NCI-H146 treated with DMSO at 0.1 percent for 48 hours (cell line): Measurements from ENCODE around the gene DOCK8.
A peak's percentile ranks its signal among the peaks of the same experiment; 100 is the strongest.
"Not testable (repeated sequence)": the region's sequence is repeated elsewhere in the genome, so short reads cannot be mapped to it uniquely, and the experiment has no call there.

Experiments used
- DNase-seq: peaks from one replicate; lab custom pipeline; 2025; ENCODE audit not compliant: unreplicated experiment; lab: John Stamatoyannopoulos, UW

DOCK8 gene

DNA sequence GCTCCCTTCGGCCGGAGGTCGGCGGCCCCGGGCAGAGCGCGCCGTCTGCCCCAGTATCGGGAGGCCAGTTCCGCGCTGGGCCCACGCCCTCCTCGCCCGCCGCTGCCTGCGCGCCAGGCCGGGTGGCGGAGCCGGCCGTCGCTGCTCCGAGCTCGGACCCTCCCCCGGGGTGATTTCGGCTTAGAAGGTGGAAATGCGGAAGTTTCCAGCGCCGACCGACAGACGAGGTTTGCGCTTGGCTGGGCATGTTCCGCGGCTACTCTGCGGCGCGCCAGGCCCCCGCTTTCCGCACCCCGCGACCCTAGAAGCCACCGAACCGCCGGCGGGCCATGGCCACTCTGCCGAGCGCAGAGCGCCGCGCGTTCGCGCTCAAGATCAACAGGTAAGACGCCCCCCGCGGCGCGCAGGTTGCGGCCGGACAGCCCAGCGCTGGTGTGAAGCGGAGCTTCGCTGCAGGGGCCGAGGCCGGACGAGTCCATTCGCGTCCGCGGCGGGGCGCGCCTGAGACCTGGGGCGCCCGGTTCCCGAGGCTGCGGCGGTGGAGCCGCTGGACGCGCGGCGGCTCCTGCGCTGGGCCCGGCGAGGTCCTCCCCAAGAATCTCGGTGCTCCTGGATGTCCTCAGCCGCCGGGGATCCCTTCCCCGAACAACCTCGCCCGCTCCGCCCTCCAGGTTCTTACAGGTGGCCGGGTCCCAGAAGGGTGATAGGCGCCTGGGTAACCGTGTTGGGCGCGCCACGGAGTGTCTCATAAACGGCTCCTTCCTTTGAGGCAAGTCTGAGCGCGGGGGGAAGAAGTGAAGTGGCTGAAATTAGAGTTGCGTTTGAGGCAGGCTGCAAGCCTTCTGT is at the start of gene DOCK8:
TSS of gene DOCK8 (plus strand) at position 218 of the 846 bp plus-strand sequence. CDS start at position 330, 112 bp downstream.
- peak; percentile 22 for DNase-seq

DNA sequence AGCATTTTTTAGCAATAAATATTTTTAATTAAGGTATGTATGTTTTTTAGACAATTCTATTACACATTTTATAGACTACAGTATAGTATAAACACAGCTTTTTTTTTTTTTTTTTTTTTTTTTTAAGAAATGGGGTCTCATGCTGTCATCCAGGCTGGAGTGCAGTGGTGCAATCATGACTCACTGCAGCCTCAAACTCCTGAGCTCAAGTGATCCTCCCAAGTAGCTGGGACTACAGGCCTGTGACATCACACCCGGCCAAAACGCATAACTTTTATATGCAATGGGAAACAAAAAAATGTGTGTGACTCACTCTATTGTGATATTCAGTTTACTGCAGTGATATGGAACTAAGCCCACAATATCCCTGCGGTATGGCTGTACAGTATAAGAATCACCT is 44.9 kb upstream of the DOCK8 start:
- DNase-seq = not testable (repeated sequence)

DNA sequence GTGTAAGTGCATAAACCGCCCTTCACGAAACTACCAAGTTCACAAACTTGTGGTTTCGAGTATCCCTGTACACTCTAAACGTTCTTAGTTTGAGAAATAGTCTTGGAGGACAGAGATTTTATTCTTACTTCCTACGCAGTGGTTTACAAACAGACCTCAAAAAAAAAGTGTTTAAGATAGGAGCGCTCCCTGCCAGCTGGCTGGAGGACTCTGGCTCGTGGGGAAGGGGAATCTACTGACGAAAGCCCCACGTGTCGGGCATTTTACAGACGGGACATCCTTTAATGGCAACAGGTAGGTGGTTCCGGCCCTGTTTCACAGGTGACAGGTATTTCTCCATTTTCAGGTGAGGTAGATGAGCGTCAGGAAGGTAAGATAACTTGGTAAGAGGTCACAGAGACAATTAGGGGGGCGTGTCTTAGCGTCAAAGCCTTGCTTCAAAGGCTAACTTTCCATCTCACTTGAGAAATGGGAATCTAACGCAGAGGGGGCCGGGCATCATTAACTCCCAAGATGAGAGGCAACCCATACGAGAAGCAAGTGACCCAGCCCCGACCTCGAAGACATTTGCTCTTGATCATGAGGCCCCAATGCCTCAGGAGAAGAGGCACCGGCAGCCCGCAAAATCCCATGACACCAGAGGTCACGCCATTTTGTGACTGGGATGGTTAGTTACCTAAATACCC is 36.4 kb upstream of the DOCK8 start:
- DNase-seq = not testable (repeated sequence)

DNA sequence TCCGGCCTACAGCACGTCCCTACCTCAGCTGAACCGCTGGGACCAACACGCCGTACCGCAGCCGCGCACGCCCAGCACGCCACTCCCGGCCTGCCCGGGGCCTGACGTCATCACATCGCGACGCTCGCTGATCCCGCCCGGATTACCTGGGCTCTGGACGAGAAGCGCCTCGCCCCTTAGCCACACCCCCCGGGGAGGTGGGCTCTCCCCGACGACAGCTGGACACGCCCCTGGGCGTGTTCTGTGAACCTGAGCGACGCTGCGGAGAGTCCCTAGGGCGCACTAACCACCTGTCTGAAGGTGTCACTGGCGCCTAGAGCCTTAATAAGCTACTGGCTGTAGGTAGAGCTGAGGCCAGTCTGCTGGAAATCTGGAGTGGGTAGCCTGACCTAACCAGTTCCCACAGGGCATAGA is 35.7 kb upstream of the DOCK8 start, which contains the start of gene ZNG1A:
TSS of gene ZNG1A (minus strand) at position 87 of the 414 bp plus-strand sequence. CDS start 87 bp downstream, outside the sequence.
- DNase-seq = not testable (repeated sequence)

DNA sequence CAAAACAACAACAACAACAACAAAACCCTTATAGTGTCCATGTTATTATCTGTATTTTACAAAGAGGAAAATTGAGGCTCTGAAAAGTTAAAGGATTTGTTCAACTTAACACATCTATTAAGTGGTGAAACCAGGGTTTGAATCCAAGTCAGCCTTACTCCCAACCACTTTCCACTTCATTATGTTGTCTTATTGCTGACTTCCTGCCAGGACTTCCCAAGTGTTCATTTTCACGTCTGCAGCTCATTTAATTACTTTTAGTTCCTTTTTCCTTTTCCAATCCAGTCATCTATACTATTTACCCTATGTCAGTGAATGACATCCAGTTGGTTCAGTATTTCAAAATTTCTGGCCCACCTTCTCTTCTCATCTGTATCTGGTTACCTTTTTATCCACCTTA is 15.1 kb upstream of the DOCK8 start:
- DNase-seq = not testable (repeated sequence)

DNA sequence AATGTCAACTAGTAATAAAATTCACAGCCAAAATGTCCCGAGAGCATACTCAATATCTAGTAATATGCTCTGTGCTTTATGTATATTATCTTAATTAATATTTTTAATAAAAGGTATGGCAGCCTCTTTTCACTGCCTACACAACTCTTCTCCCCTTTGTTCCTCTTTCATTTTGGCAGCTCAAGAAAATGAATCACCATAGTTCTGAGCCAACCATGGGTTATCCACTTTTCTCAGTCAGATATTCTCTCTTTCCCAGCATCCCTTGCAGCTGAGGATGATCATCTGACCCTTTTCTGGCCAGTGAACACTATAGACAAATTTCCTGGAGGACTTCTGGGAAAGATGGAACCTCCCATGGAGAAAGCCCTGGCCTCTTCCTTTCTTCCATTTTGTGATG is 8.2 kb upstream of the DOCK8 start:
- DNase-seq = no peak

DNA sequence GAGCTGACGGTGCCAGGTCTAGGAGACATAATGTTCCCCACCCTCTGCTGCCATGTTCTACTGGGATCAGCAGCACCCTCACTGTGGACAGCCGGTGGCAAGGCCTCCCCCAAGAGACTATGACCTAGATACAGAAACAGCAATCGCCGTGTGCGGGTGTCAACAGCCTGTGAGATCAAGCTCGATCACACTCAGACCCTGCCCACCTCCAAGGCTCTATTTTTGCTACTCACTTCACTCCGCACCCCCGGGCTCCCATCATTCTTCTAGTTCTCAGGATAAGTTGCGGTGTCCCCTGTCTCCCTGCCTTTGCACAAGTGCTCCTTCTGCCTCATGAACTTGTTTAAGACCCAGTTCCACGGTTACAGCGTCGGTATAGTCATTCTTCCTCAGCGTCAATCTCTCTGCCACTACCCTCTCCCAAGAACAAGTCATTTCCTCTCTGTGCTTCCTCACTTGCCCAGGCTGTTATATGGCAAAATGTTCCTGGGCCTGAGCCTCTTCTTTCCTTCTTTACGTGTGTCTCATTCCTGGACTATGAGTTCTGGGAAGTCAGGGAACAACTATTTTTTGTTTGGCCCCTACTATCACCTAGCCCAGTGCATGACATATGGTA is 5.4 kb upstream of the DOCK8 start:
- DNase-seq = no peak

DNA sequence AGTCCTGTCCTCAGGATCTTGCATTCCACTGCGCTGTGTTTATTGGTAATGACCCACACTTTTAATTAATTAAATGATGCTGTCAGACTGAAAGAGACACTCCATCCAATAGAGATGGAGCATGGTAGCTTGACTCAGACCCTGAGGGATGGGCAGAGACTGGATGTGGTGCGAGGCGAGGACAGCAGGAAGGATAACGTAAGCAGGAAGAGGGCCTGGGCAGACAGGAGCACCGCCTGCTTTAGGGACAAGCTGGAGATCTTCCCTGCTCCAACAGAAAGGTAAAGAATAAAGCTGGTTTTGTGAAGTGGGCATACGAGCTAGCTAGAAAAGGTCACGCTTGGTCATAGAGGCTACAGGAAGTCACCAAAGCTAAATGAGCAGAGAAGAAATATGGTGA is 3.6 kb upstream of the DOCK8 start:
- no peak for DNase-seq

DNA sequence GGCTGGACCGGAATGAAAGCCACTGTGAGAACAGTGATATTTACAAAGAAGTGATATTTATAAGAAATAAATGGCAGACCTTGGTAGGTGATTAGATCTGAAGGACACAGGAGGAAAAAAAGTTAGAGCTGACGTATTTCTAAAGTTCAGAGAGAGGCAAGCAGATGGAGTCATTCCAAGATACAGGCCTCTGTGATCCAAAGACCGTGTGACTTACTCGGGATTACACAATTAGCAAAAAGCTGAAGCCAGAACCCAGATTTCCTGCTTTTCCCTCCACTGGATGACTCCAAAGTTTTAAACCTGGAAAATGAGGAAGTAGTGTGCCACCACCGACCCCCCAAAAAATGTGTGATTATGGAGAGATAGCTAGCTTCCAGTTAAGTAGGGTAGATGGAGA is 3.1 kb upstream of the DOCK8 start:
- DNase-seq = no peak

DNA sequence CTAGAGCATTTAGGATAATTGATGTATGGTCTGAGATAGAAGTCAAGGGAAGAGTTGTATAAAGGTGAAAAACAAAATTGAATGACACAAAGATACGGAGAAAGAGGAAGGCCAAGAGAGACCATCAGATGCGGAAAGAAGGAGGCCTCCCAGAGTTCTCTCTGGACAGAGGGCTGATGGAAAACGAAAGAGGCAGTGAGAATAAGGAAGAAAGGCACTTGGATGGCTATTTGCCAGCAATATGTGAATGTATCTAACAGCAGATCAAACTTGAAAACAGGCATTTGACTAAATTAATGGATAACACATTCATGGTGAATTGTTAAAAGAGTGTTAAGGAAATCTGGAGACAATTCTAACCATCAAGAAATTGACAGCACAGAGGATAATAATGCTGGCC is 2.4 kb upstream of the DOCK8 start:
- no peak for DNase-seq

DNA sequence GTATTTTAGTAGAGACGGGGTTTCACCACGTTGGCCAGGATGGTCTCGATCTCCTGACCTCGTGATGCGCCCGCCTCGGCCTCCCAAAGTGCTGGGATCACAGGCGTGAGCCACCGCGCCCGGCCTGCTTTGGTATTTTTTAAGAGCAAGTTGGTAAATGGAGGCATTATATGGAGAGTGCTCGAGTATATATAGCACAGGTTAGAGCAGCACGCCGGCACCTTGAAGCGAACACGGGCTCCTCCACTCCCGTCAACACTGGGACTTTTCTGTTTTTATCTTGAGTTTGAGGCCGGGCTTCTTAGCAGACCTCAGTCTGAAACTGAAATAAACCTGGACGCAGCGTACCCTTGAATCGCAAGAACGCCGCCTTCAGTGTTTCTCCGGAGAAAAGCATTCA is 764 bp upstream of the DOCK8 start:
- not testable (repeated sequence) for DNase-seq

DNA sequence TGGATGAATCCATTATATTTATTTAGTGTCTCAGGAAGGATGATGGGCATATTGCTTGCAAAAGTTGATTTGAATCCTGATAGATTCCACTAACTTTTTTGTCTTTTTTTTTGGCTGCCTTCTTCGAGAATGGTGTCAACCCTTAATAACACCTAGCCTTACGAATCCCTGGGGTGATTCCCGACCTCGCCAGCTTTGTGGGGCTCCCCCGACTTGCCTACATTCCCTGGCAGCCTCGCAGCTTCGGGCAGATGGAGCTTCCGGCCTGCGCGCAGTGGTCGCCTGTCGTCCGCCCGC is 366 bp upstream of the DOCK8 start:
- no peak for DNase-seq

DNA sequence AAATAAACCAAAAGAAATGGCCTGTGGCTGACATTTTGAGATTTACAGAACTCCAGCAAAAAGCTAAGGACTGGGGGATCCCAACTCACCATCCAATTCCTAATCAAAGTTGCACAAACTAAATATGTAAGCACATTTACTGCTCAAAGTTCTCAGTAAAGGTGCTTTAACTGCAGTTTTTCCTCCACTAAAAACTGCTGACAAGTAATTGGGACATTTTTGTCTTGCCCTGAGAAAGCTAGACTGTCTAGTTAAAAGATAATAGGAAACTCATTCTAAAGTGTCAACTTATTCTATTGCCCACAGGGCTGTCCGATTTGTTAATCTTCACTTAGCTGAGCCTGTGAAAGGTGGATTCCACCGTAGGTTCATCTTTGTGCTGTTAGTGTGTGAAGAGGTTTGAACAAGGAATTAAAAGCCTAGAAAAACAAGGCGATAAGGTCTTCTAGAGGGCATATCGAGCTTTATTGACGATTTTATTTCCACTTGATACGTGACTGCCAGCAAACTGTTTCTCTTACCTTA is 1.0 kb downstream of the DOCK8 start:
- no peak for DNase-seq

DNA sequence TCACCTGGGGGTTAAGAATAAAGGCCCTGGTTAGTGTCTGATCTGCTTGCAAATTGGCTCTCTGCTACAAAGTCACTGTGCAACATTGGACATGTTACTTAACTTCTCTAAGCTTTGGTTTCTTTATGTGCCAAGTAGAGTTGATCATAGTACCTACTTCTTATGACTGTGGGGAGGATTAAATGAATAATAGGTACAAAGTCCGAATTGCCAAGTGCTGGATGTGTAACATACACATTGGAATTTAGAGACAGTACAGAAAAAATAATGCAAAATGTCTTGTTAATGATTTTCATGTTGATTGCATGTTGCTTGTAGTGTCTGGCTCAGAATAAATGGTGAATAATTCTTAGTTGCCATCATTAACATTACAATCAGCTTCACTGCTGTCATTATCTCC is 2.2 kb downstream of the DOCK8 start:
- no peak for DNase-seq

DNA sequence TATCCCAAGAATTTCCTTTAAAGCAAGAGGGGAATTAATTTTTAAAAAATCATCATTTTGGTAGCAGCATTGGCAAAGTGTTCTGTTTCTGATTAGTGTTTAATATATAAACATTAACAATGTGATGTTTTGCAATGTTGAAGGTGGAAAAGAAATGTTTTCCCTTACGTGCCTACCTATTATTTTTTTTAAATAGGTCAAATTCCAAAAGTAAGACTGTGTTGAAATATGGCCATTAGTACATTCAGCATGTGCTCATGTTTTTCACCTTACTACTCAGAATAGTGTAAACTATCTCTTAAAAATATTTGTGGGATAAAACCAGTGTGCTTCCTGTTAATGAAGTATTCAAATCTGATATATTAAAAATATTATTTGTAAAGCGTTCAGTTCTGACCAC is 3.3 kb downstream of the DOCK8 start:
- DNase-seq = no peak

DNA sequence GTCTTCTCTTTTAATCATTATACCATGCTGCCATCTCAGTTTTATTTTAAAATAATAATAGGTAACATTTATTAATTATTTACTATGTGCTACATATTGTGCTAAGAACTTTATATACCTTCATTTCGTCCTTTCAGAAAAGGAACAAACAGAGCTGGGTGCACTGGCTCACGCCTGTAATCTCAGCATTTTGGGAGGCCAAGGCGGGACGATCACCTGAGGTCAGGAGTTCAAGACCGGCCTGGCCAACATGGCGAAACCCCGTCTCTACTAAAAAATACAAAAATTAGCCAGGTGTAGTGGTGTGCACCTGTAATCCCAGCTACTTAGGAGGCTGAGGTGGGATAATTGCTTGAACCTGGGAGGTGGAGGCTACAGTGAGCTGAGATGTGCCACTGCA is 4.4 kb downstream of the DOCK8 start:
- DNase-seq = not testable (repeated sequence)

DNA sequence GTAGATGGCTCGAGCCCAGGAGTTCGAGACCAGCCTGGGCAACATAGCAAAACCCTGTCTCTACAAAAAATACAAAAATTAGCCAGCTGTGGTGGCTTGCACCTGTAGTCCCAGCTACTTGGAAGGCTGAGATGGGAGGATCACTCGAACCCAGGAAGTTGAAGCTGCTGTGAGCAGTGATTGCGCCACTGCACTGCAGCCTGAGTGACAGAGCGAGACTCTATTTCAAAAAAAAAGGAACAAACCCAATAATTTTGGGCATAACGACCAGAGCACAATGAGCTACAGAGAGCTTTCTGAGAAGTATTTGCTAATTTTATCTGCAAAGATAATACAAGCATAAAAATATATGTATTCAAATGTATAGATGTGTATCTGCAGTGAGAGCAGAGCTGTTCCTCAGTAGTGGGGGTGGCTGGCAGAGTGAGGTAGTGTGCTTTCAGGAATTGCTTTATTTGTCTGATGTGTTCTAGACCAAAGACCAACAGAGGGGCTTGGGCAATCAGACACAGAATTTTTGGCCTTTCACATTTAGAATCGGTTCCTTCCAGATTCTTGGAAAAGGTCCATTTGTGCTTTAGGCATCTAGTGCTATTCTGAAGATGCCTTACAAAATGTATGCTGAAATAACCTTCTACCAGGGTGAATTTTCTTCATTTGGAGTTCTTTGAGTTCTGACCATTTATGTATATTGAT is 5.2 kb downstream of the DOCK8 start:
- DNase-seq = no peak

DNA sequence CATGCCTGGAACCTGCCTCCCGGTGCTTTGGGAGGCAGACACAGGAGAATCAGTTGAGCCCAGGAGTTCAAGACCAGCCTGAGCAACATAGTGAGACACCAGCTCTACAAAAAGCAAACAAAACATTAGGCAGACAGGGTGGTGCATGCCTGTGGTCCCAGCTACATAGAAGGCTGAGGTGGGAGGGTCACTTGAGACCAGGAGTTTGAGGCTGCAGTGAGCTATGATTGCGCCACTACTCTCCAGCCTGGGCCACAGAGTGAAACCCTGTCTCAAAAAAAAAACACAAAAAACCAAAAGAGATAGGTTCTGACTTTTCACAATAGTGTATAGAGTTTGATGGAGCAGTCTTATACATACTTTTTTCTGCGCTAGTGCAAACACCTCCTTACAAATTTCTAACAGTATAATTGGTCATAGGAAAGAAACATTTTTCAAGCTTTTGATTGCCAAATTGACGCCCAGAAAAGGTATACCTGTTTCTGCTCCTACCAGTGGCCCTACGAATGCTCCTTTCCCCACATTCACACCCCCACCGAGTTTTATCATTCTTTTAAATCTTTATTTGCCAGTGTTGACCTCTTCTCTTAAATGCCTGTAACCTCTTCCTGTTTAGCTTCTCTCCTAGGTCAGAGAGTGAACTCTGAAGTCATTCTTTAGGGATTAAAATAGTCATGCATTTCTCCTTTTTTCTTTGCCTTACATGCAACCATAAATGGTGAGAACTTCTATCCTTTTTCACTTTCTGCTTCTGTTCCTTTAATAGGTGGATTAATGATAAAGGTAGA is 7.5 kb downstream of the DOCK8 start:
- no peak for DNase-seq

DNA sequence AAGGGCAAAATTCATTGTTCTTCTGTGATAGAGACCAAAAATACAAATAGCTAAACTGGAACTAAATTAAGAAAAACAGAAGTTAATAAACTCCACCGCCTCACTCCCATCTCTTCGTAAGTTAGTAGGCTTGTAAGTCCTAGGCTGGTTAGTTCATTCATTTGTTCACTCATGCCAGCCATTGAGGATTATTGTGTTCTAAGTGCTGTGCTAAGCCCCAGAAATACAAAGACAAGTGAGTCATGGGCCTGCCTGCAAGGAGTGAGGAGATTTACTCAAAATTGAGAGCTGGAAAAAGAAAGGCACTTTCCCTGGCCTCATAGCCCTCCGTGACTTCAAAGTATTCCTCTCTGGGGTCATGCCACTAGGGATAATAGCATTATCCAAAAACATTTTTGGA is 8.5 kb downstream of the DOCK8 start:
- no peak for DNase-seq

DNA sequence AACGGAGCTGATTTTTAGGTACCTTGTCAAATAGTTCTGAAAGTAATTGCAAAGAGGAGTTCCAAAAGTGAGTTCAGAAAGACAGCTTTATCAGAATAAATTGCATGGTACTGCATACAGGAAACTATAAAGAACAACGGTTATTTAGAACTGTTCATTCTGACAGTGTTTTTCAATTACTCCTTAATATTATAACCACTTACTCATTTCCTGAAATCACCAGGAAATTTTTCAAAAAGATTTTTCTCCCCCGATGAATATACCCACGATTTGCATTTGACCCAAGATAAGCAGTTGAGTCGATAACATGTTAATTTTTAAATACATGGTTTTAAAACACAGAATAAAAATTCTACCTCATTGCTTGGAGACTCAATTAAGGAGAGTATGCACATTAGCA is 9.4 kb downstream of the DOCK8 start:
- no peak for DNase-seq
